MM.1S (cell line): ENCODE data around the gene CCDC92B.

Source experiments
- CTCF ChIP-seq: fragments of 300-600 bp; sonication (generic); IDR thresholded peaks from 2 replicates; pipeline ENCODE4 v1.5.1; 2016; ENCODE audit warnings: antibody characterized with exemption, low read length, mixed read lengths
- EZH2 ChIP-seq: fragments of 300-600 bp; sonication (generic); optimal IDR thresholded peaks from 2 replicates; pipeline ENCODE3; 2017; ENCODE audit warnings: low read depth, mild to moderate bottlenecking, antibody characterized with exemption, low read length, mixed read lengths
- EZH2phosphoT487 ChIP-seq: fragments of 300-600 bp; sonication (generic); IDR thresholded peaks from 2 replicates; pipeline ENCODE4 v1.6.1; 2018; ENCODE audit warnings: antibody characterized with exemption, low read length

- TF ChIP-seq EZH2 = no peak
- no peak for TF ChIP-seq CTCF
- no peak for TF ChIP-seq EZH2phosphoT487
Observed at GRCh38 chr17:2734939-2735338, 14.5 kb downstream of the CCDC92B start.
